GM19467 (cell line): ENCODE measurements around the gene CTSC.
"Not testable (repeated sequence)": the region's sequence is repeated elsewhere in the genome, so short reads cannot be mapped to it uniquely, and the experiment has no call there.

Experiments
- ATAC-seq: cut with Tn5 transposase; IDR thresholded peaks from one replicate; pipeline ENCODE4 v1.9.1; 2021; ENCODE audit warnings: mild to moderate bottlenecking, moderate library complexity; ENCODE audit not compliant: unreplicated experiment

CTSC gene

GRCh38 chr11:88353386-88353785 is 15.8 kb upstream of the CTSC start:
- ATAC-seq = no peak

DNA sequence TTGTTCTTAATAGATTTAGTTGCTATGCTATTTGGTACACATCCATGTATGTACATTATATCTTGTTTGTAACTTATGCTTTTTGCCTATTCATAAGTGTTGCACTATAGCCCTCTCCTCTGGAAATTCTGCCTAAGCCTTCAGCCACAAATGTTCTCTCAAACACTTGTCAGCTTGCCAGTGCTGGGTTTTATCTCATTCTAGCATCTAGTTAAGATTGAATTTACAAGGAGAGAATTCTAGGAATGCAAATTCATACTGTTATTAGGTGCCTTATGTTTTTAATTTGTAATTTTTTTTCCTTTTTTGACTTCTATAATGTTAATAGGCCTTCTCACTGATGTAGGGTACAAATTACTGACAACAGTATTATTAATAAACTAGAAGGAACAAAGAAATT is 14.6 kb upstream of the CTSC start:
- no peak for ATAC-seq

DNA sequence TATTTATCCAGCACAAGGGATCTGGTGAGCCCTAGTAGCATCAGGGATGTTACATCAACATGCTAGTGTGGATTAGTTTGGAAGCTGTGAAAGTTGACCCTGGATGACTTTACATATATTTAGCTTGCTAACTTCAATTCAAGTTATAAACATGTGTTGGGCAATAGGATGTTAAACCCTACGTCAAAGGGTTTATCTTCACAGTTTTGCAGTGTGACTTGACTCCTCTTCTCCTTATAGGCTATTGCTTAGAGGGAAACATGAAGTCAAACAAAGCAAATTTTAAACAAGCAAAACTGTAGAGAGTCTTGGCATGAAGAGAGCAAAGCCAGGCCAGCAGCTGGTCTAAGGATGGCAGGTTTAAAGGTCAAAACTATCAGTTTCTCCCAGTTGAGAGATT is 11.3 kb upstream of the CTSC start:
- ATAC-seq = no peak

- ATAC-seq = no peak
These were observed 8.4 kb upstream of the CTSC start for GRCh38 chr11:88345949-88346348.

DNA sequence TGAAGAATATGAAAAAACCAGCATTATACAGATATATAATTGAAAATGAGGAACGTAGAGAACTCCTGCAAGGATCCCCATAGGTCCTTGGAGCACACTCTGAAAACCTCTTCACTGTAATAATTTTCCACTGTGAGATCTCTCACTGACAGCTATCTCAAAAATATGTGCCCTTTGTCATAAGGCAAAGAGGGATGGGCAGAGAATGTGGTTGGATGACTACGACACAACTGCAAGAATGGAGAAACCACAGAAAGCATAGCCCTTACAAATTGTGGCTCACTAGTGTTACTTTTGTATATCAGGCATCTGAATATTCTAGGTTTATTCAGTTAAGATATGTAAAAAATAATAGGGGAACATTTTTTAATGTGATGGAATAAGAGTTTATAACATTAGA is 7.9 kb upstream of the CTSC start:
- no peak for ATAC-seq

DNA sequence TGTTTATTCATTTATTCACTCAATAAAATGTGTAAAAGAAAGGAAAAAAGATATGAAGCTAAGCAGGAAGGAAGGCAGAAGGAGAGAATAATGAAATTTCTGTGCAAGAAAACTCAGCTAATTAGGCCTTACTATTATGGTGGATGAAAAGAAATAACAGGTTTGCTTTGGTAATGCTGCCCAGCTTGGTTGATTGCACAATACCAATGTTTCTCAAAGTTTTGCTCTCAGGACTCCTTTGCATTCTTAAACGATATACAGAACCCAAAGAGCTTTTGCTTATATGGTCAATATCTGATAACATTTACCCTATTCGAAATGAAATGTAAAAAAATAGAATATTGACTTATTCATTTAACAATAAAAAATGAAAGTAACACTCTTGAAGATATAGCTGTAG is 7.3 kb upstream of the CTSC start:
- ATAC-seq = no peak

GRCh38 chr11:88341522-88342251 is 4.2 kb upstream of the CTSC start:
- no peak for ATAC-seq

DNA sequence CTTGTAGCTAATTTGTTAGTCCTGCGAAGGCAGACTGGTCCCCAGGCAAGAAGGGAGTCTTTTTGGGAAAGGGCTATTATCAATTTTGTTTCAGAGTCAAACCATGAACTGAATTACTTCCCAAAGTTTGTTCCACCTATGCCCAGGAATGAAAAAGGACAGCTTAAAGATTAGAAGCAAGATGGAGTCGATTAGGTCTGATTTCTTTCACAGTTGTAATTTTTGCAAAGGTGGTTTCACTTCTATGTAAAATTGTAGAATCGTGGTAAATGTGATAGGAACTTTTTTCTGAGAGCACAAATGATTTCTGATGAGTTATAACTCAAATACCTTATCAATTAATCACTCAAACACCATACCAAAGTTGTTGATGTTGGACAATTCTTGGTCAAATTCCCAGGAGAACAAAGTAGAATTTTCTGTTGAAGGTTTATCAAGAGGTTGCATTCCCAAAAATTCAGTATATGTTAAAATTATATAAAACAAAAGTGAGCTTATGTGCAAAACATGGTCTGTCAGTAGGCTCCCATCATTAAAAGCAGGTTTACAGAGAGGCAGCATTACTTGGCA is 2.9 kb upstream of the CTSC start:
- no peak for ATAC-seq

- ATAC-seq = peak; percentile 46
These were observed 592 bp upstream of the CTSC start for GRCh38 chr11:88337987-88338668.

DNA sequence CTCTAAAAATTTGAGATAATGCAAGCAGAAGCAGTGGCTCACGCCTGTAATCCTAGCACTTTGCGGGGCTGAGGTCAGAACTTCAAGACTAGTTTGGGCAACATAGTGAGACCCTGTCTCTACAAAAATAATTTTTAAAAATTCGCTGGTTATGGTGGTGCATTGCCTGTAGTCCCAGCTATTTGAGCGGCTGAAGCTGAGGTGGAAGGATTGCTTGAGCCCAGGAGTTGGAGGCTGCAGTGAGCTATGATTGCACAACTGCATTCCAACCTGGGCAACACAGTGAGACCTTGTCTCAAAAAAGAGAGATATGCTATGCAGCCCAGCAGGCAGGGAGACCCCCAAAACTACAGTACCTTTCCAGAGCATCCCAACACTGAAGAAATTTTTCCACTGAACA is 2.3 kb downstream of the CTSC start:
- ATAC-seq = no peak

GRCh38 chr11:88333862-88334261 is 3.7 kb downstream of the CTSC start:
- no peak for ATAC-seq

- ATAC-seq = no peak
These were observed 4.7 kb downstream of the CTSC start for GRCh38 chr11:88332851-88333250.

DNA sequence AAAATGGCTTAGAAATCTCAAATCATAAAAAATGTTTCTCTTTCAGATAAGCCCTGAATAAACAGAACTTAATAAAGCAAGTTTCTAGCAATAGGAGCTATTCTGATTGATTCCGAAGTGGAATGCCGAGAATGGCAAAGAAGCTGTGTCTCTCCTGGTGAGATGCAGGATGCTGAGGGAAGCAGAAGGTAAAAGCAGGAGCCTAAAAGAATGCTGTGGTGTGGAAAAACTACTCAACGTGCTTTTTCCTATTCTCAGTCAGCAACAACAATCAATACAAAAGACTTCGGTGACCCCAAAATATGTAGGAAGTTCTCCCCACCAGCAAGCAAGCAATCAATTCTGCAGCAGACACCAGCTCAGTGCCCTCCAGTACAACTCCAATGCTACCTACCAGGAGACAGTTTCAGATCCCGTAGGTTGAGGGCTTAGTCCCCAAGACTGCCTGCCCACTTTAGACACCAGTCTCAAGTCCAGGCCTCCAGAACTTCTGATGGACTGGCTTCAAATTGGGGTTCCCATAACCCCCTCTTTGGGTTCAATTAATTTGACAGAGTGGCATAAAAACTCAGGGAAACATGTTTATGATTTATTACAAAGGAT is 6.6 kb downstream of the CTSC start:
- no peak for ATAC-seq

- no peak for ATAC-seq
These were observed 7.8 kb downstream of the CTSC start for GRCh38 chr11:88329563-88330250.

- ATAC-seq = peak; percentile 22
These were observed 9.9 kb downstream of the CTSC start for GRCh38 chr11:88327462-88328143.

DNA sequence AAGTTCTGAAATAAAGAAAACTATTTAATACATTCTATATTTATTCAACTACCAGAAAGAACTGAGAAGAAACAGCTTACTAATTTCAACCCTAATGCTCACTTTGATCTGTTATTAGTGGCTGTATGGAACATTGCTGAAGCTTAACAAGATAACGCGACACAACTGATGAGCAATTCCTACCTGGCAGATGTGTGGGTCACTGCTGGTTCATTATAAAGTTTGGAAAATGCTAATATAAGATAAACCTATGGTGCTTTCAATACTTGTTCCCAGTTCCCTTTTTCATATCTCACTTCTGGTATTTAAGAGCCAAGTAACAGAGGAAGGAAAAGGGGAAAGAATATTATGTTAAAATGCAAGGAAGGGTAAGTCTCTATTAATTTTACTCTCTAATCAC is 10.5 kb downstream of the CTSC start:
- peak; percentile 41 for ATAC-seq

GRCh38 chr11:88326099-88326498 is 11.4 kb downstream of the CTSC start:
- no peak for ATAC-seq

GRCh38 chr11:88324562-88325345 is 12.8 kb downstream of the CTSC start:
- ATAC-seq = no peak

- ATAC-seq = not testable (repeated sequence)
These were observed 14.7 kb downstream of the CTSC start for GRCh38 chr11:88322881-88323280.

DNA sequence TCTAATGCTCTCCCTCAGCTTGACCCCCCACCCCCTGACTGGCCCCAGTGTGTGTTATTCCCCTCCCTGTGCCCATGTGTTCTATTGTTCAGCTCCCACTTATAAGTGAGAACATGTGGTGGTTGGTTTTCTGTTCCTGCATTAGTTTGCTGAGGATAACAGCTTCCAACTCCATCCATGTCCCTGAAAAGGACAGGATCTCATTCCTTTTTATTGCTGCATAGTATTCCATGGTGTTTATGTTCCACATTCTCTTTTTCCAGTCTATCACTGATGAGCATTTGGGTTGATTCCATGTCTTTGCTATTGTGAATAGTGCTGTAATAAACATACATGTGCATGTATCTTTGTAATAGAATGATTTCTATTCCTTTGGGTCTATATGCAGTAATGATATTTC is 16.1 kb downstream of the CTSC start:
- not testable (repeated sequence) for ATAC-seq
